M059J (cell line): Measurements from ENCODE around the gene KLF4. TPM values are rescaled to one million over a fixed set of nuclear protein-coding genes. Genes with fewer than 3 reads are reported as not detected.
"Not testable (repeated sequence)": the region's sequence is repeated elsewhere in the genome, so short reads cannot be mapped to it uniquely, and the experiment has no call there.

Source experiments
- DNase-seq: peaks from one replicate; pipeline ENCODE4 v3.0.0-alpha.2; 2012; ENCODE audit warnings: low read depth
- total RNA-seq: library from RNA; depleted of rRNA; stranded (reverse); fragments of >200 nt; shearing (Covaris generic); gene quantifications from 2 replicates; pipeline ENCODE4 v1.2.3, GENCODE V29; 2014; rRNA removed

KLF4 gene
- total RNA-seq = 0.98 and 3.8 TPM in 2 replicates

DNA sequence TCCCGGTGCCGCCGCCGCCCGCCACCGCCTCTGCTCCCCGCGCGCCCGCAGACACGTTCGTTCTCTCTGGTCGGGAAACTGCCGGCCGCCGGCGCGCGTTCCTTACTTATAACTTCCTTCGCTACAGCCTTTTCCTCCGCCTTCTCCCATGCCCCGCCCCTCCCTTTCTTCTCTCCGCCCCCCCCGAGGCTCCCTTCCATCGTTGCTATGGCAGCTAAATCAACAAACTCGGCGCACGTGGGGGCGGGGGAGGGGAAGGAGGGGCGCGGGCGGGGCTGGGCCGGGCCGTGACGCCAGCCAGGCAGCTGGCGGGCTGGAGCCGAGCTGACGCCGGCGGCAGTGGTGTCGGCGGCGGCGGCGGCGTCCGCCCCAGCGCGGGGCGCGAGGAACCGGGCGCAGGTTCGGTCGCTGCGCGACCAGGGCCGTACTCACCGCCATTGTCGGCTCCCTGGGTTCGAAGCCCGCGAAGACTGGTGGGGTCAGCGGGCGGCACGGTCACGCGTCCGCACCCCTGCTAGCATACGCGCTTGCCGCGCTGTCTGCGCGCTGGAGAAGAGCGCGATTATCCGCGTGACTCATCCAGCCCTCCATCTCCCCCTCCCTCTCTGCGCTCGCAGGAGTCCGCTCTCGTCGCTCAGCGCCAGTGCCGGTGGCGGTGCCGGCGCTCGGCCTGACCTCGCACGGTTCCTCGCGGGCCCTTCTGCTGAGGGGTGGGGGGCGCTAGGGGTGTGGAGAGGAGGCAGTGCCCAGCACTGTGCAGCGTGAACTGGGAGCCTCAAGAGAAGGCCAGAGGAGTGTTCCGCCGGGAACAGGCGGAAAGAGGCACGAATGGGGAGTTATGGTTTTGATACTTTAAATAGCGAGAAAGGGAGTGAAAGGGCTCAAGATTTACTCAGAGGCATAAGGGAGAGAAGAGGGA, at the start of gene KLF4:
KLF4 (minus strand) TSS at position 83 of the 919 bp plus-strand sequence. CDS start 597 bp downstream, outside the sequence.
- DNase-seq = peak; percentile 87

DNA sequence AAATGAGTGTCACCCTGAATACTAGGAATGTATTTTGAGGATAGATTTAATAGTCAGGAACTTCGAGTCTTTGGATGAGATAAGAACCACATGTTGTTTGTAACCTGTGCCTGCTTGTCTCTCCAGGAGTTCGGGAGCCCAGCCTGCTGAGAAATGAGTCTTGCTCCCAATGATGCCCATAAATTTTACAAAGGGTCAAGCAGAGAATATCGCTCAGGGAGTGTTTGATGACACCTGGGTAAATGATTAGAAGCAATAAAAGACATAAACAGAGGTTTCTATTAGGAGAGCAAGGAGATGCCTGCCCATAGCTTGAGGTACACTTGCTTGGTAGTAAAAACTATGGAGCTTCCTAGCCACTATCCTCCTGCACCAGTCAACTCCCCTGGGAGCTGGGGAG, 46.9 kb upstream of the KLF4 start:
- DNase-seq = no peak

DNA sequence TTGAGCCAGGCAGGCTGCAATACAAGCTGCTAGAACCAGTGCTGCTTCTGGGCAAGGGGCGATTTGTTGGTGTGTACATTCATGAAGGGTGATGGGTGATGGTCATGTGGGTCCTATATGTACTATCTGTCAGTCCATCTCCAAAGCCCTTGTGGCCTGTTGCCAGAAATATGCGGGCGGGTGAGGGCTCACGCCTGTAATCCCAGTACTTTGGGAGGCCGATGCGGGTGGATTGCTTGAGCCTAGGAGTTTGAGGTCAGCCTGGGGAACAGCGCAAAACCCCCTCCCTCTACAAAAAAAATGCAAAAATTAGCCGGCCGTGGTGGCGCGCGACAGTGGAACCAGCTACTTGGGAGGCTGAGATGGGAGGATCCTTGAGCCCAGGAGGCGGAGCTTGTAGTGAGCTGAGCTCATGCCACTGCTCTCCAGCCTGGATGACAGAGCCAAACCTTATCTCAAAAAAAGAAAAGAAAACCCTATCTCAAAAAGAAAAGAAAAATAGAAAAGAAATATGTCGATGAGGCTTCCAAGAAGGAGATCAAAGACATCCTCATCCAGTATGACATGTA, 45.0 kb upstream of the KLF4 start:
- no peak for DNase-seq

DNA sequence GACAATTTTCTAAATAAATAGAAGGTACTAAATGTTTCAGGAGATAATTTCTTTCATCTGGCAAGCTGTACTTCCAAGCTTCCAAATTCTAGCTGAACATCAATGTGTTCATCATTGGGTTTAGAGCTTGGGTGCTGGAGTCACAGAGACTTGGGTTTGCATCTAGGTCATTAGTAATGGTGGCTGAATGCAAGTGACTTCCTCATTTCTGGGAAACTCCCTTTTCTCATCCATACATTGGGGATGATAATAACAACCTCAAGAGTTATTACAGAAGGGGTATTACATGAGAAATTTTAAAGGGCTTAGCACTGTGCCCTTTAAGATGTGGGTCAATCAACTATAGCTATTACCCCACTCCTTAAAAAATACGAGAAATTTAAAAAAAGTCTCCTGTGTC, 41.1 kb upstream of the KLF4 start:
- no peak for DNase-seq

DNA sequence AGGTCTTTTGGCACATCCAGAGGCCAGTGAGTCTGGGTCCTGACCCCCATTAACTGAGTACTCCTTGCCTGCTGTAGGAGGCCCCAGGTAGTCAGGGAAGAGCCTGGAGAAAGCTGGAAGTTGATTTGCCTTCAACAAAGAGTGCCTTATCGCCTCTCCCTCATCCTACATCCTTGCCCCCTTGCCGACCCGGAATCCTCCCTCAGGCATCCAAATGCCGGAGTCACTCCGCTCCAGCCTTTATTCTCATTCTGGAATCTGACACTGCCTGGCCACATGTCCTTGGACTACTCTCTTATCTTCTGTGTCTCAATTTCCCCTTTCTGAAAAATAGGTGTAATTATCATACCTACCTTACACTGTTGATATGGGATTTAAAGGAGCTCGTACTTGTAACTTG, 39.1 kb upstream of the KLF4 start:
- no peak for DNase-seq

DNA sequence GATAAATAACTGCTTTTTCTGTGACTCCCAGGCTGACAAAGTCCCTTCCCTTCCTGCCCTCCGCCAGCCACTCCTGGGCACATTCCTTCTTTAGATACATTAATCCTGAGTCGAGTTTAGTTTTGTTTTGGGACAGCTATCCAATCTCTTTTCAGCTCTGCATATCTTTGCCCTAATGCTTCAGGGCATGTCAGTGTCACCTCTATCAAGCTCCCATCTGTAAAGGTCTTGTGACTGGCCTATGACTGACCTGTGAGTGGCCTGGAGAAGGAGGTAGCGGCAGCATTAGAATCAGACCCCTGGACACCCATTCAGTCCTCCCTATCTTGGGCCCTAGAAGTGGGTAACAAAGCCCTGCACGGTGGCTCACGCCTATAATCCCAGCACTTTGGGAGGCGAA, 34.0 kb upstream of the KLF4 start:
- DNase-seq = no peak

DNA sequence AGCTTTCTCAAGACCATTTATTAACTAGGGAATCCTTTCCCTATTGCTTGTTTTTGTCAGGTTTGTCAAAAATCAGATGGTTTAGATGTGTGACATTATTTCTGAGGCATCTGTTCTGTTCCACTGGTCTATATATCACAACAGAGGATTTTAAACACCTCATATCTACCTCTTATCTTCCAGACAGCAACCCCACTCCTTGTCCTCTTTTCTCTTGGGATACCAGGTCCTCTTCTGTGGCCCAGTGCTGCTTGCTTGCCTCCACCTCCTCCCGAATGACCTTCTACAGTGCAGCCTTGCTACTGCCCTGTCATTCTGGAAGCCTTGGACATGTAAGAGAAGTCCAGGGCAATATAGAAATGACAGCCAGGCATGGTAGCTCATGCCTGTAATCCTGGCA, 30.6 kb upstream of the KLF4 start:
- DNase-seq = no peak

DNA sequence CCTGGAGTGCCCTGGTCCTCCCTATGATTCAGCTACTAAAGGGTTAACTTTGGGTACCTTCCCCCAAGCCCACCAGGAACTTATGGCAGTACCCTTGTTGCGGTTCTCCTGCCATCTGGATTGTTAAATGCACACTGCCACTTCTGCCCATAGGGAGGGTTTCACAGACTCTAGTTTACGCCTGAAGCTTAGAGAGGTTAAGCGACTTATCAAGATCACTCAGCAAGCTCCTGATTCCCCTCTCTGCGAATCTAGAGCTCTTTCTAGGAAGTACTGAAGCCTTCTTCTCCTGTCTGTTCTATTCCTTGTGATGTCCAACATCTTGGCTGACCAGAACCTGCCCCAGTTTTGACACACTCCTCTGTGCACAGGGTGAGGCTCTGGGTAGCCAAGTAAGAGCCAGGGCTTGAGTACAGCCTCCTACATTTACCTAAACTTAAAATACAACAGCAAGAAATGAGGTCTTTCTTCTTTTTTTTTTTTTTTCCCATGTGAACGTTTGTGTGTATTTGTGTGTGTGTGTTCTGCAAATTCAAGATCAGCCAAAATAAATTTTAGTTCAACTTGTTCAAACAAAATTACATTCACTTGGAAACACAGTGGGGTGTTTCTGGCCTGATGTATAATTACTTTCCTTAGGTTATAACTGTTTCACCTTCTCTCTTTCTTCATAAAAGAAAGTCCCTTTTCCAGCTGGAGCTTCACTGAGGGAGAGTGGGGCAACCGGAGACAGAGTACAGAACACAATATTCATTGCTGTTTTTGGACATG, 28.7 kb upstream of the KLF4 start:
- no peak for DNase-seq

DNA sequence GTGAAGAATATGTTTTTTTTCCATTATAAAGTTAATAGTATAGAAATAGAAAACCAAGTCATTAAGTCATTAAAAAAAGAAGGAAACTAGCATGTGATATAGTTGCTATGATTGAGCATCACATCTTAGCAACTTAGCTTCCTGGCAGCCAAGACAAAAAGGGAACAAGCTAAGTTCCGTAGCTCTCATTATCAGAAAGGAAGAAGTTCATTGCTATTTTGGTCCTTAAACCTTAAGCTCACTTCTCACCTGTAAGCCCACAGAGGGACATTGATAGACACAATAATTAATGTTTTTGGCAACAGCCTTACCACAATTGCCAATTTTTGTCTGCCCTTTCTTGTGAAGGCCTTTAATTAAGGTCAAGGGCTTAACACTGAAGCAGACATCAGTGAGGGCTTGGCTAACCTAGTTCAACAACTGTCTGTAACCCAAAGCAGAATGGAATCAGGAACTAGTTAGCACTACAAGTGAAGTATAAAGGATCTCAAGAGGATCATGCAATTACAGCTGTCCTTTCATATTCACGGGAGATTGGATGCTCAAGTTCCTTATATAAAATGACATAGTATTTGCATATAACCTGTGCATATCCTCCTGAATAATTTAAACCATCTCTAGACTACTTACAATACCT, 24.0 kb upstream of the KLF4 start:
- DNase-seq = no peak

DNA sequence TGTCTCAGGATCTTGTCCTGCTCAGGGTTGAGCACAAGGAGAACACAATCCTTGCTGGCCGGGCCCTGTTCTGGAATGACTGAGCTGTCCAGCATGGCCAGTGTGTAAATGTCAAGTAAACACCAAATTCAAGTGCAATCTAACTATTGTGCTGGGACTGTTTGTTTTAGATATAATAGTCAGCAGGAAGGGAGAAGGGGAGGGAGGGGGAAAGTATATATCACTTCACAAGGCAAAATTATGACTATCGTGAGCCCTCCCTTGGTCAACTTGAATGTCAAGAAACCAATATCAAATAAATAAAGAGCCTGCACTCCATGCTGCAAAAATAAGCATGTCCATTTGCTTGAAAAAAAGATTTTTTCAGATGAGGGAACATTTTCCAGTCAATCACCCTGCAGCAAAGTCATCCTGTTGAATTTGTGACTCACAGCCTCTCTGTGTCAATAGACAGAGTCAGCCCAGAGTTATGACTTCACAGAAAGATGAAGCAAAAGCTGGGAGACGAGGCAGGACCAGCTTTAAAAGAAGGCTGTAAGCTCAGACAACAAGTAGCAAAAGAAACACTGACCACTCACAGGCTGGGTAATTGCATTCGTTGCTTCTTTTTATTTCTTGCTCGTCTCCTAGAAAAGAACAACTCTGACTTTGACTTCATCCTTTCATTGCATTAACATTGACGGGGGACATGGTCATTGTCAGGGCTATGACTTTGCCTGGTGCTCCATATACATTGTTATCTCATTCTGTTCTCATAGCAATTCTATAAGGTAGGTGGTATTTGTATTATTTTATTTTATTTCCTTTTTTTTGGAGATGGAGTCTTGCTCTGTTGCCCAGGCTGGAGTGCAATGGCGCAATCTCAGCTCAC, 15.3 kb upstream of the KLF4 start:
- peak; percentile 85 for DNase-seq

DNA sequence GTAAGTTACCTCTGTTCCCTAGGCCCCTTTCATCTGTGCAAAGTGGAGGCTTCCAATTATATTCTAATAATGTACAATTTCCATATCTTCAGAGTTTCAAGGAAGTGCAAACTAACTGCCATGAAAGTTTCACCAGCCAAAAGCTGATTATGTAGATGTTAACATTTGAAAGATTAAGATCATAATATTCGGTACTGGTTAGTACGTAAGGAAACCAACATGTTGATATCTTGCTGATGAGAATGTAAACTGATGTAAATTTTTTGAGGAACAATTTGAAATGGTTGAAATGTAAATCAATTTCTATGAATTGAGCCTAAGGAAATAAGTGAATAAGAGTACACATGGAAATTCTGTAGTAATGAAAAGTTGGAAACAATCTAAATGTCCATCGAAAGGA, 12.9 kb upstream of the KLF4 start:
- no peak for DNase-seq

DNA sequence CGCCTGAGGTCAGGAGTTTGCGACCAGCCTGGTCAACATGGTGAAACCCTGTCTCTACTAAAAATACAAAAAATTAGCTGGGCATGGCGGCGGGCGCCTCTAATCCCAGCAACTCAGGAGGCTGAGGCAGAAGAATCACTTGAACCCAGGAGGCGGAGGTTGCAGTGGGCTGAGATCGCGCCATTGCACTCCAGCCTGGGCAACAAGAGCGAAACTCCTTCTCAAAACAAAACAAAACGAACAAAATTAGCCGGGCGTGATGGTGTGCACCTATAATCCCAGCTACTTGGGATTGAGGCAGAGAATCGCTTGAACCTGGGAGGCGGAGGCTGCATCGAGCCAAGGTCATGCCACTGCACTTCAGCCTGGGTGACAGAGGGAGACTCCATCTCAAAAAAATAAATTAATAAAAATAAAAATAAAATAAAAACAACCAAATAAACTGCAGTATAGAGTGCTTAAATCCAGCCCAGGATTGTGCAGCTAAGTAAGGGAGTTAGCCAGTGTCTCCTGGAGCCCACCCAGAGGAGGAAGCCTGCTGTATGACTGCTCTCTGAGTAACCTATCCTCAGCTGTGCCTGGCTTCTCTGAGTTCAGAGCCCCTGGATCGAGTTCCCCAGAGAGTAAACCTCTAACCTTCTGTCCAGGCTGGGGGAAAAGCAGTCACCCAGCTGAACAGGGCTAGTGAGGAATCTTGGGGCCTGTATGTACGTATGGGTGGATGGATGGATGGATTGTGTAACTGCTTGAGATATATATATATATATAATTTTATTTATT, 11.0 kb upstream of the KLF4 start:
- DNase-seq = not testable (repeated sequence)

DNA sequence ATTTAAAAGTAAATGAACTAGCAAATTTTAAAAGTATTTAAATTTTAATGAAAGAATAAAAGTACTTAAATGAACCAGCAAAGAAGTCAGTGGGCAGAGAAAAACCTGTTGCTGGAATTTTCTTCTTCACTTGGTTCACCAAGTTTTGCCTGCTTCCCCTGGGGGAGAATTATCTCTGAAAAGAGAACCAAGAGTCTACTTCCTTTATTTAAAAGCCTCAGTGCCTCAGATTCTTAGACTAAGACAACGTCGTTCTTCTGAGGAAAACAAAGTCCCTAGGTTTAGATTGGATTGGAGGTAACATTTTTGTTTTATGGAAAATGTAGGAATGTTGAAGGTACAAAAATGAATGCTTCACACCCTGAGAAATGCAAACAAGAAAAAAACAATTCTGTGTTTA, 7.4 kb upstream of the KLF4 start:
- DNase-seq = no peak

DNA sequence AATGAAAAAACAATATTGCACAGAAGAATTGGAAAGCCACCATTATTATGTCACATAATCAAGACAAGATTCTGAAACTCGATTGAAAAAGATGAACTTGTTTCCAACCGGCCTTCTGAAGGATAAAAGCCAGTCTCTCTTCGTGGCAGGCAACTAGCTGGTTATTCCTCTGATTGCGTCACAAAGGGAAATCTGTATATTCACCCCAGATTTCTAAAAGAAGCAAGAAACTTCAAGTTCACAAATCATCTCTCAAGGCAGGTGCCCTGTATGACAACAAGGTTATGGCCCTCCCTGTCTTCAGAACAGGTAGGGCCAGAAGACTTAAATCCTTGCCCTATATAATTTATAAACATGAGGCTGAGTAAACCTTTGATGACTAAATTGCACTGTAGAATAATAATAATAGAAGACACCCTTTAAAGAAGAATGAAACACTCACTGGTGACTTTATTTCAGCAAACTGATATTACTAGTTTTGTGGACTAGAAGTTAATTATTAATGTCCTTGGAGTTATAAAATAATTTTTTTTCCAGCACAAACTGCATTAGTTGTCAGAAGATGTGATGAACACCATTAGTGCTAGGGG, 2.9 kb upstream of the KLF4 start:
- DNase-seq = no peak

DNA sequence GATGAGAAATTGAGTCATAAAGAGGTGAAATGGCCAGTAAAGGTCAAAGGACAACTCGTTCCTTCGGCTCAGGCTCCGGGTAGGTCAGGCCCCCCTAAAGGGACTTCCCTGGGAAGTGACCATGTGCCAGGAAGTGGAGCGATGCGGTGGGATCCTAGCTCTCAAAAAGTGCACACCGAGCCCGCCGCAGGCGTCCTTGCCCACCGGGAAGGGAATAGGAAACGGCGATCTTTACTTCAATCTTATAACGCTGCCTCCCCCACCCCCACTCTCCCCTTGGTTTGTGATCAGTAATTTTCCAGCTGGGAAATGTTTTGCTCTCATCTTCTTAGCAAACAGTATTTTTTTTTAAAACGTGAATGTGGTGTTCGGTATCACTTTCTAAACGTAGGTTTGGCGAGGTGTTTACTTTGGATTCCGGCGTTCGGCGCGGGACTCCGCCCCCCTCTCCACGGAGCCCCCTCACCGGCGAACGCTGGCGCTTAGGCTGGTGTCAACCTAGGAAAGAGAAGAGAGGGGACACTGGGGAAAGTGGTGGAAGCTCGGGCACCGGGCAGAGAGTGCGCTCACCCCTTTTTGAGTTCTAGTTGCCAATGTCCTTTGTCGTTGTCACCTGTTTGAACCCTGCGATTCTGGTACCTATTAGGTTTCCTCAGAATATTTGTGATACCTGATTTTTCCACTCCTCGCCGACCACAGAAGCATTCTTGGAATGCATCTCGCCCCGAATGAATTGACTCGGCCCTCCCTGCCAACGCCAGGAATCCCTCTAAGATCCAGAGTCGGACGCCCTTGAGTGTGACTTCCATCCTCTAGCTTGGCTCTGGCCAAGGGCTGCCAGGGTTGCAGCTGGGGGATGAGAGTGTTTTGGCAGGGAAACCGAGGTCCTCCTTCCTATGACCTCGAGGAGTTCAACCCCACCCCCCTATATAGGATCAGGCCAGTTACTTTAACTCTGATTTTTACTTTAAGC, 1.8 kb upstream of the KLF4 start:
- peak; percentile 26 for DNase-seq

DNA sequence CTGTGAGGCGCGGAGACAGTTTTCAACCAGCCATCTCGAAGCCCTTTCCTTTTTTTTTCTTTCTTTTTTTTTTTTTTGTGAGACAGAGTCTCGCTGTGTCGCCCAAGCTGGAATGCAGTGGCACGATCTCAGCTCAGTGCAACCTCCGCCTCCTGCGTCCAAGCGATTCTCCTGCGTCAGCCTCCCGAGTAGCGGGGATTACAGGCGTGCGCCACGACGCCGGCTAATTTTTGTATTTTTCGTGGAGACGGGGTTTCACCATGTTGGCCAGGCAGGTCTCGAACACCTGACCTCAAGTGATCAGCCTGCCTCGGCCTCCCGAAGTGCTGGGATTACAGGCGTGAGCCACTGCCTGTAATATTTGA, 1.0 kb upstream of the KLF4 start:
- not testable (repeated sequence) for DNase-seq

DNA sequence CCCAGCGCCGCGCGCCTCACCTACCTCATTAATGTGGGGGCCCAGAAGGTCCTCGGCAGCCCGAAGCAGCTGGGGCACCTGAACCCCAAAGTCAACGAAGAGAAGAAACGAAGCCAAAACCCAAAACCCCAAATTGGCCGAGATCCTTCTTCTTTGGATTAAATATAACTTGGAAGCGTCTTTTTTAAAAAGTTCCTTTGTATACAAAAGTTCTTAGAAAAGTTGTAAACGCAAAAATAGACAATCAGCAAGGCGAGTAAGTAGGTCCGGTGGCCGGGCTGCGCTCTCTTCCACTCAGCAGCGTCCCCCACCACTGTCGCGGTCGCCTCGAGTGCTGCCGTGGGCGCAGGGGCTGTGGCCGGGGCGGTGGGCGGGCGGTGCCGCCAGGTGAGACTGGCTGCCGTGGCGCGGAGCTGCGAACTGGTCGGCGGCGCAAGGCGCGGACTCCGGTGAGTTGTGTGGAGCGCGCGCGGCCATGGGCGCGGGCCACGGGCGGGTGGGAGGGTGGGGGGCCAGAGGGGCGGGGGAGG, 360 bp downstream of the KLF4 start:
- DNase-seq = no peak

DNA sequence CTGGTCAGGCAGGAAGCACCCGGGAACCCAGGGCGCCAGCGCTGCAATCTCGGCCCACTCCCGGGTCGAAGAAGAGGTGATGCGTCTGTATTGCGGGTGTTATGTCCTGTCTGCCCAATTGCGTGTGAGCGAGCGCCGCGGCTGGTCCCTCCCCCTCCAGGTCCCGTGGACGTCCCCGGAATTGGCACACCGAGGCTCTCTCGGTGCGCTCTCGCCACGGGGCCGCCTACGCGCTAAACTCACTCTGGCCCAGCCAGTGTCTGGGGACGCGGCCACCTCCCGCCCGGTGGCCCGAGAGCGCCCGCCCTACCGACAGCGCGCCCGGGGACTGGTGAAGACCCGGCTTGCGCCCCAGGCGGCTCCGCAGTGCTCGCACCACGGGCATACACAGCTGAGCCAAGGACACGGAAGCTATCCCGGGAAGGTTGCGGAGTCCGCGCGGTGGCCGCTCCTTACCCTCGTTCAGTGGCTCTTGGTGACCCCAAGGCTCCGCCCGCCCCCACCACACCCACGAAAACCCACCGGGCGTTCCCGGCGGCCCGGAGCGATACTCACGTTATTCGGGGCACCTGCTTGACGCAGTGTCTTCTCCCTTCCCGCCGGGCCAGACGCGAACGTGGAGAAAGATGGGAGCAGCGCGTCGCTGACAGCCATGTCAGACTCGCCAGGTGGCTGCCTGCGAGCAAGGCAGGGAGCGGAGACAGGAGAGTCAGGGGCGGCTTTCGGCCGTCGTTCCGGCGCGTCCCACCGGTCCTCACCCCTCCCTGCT, 1.0 kb downstream of the KLF4 start:
- no peak for DNase-seq
